Stimulated activated naive CD4-positive, alpha-beta T cell (primary cell): ENCODE results near the gene VSX1.

Experiments used
- DNase-seq, 6 experiments: peaks; one replicate each; lab custom pipeline; 2025; lab: John Stamatoyannopoulos, UW

VSX1 gene

DNA sequence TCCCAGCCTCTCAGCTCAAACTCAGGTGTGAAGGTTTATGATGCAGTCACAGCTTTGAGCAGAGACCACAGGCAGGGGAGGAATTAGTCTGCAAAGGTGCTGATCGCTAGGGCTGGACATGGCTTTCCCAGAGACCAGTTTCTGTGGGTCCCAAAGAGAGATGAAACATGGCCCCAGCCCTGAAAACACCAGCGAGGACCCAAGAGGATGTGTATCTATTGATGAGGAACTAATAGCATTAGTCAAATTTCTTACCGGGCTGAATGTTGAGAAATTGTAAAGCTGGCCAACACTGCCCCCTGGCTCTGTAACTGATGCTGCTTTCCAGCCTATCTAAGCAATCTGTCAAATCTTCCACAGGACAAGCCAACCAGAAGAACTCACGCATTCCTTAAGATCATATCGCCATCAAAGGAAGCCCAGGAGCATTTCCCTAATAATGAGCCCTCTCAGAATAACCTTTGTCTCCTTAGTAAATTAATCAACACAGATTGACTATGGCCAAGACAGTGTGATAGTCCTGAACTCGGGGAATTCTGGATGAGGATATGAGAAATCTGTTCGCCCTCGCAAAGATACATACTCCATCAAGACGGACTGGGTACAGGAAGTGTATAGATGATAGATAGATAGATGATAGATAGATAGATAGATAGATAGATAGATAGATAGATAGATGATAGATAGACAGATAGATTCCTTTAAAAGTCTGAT is 16.2 kb downstream of the VSX1 start:
- DNase-seq = peak; percentile 35 to 76 (median 52)

DNA sequence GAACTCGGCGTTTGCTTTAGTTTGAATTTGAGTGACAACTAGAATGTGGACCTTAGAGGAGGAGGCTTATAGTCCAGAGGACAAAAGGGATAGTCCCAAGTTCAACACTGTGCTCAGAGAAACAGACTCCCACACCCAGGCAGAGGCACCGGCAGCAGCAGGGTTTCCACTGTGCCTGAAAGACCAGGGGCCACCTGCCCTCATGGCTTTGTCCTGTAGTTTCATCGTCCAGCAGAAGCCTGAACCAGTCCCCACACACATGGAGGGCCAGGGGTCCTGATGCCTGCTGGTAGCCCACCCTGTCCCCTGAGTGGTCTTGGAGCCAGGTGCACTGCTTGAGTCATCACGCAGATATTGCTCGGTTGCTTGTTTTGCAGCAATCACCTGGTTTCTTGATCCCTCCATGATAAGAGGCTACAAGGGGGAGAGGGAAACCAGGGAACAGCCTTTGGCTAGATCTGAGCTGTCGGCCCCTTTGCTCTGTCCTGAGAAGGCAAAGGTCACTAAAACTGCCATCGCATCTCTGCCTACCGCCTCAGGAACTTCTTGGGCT is 16.8 kb downstream of the VSX1 start:
- DNase-seq = no peak

DNA sequence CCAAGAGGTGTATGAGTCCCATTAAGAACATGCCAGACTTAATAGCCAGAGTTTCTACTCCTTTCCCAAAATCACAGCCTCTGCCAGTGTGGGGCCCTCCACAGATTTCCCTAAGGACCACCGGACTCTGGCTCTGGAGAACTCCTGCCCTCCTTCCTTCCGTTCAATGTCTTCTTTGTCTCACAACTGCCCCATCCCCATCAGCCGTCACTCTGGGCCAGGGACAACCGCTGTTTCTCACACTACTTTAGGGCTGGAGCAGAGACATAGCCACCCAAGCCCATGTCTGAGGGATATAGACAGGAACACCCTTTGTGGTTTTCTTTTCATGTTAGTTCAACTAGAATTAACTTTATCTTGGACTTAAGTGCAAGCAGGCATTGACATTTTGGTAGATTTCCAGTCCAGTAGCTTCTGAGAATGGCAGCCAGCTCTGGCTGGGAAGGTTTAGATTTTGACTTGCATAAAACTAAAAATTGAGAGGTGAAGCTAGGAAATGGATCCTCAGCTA is 17.3 kb downstream of the VSX1 start:
- DNase-seq = no peak

DNA sequence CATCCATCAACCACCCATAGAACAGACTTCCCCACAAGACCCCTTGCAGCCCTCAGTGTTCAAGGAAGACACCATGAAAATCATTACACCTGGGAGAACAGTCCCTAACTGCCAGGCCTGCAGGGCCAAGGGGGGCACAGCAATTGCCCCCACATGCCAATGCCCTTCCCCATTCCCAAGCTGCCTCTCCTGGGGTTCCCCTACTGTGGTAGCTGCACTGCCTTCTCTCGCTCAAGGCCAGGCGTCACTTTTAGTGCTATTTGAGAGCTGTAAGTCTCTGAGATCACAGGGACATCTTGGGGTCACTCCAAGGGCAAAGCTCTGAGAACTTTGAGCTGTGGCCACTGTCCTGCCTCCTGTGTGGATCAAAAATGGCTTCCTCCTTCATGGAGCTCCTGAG is 18.0 kb downstream of the VSX1 start:
- DNase-seq = no peak

DNA sequence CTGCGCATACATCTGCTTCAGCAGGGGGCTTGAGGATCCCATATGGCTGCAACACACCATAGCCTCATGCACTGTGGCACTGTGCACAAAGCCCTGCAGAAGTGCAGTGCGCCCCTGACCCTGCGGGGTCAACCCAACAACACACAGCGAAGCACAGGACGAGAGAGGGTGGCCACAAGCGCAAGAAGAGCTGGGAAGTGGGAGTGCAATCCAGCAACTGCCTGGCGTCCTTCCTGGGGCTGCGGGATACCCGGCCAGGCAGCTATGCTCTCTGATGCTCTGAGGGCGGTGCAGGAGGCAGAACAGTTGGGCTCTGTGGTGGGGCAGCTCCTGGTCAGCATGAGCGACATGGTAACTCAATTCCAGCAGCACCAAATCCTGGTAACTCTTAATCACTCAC is 18.4 kb downstream of the VSX1 start:
- no peak for DNase-seq

DNA sequence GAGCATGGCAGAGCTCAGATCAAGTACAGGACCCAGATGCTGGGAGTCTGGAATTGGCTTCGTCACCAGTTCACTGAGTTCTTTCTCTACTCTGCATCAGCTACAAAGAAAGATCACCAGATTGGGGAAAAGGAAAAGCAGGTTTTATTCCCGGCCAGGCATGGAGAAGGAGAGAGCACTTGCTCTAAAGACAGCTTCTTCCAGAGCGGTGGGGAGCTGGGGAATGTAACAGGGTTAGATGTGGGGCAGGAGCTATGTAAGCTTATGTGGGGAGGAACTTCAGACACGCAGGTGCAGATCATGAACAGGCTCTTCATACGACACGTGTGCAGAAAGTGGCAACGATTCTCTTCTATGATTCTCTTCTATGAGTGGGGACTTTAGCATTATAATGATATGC is 19.1 kb downstream of the VSX1 start:
- no peak for DNase-seq

DNA sequence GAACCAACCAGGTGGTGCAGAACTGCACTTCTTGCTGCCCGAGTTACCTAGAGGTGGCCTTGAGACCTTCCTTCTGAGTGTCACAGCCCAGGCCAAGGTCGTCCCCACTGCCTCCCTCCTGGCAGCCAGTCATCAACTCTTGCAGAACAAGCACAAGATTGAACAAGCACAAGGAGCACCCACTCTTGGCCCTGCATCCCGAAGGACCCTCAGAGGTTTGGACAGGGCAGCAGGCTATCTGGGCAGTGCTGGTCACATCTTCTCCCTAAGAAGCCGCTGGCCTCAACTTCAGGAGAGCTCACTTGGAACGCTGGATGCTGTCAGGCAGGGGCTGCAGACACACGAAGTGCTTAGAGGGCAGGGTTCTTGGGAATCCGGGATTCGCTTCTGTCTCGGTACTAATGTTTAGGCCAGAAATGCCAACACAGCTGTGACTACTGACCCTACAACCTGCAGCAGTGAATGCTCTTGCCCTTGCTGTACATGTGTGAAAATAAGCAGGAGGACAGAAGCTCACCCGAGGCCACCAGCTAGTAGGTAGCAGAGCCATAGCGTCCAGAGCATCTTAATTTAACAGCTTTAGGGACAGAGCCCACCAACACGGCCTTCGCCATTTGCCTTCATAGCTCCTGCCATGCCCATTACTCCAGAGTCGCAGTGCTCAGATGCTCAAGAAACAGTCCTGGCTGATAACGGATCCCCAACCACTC is 20.0 kb downstream of the VSX1 start:
- no peak for DNase-seq

DNA sequence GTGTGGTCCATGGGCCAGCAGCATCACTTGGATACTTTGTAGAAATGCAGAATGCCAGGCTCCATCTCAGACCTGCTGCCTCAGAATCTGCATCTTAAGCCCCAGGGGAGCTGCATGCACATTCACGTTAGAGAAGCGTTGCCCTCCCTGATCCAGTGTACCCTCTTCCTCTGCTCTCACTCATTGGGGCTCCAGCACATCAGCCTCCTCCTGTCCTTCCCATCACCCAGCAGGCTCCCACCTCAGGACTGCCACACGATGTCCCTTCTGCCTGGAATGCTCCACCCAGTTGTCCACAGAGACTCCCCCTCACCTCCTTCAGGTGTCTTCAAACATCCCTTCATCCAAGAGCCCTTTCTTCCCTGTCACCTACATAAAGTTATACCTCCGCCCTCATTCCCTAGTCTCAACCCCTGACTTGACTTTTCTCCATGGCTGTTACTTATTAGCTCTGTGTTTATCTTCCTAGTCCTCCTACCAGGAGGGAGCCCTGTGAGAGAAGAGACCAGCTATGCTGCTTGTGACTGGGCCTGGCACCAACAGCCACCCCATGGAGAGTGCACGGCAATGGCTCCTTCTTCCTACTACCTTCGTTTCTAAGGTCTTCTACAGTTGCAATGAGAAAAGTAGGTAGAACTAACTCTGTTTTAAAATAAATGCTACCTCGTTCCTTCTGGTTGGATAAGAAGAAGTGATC is 20.7 kb downstream of the VSX1 start:
- no peak for DNase-seq

DNA sequence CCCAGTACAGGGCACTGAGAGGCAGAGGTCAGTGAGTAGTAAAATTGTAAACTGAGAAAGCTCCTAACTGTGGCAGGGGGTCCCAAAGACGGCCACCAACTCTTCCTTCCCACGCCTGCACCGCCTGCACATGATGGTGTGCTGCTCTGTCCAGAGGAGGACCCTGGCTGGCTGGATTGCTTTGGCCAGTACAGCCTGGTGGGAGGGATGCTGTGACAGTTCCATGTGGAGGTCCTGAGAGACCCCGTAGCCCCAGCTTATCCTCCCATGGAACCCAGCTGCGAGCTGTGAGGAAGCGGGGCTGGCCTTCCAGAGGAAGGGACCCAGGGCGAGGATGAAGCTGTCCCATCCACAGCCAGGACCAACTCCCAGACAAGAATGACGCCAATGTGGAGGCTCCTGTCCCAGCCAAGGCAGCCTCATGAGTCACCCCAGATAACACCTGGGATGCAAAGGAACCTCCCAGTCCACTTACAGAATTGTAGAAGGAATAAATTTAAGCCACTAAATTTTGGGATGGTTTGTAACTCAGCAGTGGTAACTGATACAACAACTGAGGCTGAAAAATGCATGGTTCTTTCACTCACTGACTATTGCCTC is 22.0 kb downstream of the VSX1 start:
- no peak for DNase-seq

DNA sequence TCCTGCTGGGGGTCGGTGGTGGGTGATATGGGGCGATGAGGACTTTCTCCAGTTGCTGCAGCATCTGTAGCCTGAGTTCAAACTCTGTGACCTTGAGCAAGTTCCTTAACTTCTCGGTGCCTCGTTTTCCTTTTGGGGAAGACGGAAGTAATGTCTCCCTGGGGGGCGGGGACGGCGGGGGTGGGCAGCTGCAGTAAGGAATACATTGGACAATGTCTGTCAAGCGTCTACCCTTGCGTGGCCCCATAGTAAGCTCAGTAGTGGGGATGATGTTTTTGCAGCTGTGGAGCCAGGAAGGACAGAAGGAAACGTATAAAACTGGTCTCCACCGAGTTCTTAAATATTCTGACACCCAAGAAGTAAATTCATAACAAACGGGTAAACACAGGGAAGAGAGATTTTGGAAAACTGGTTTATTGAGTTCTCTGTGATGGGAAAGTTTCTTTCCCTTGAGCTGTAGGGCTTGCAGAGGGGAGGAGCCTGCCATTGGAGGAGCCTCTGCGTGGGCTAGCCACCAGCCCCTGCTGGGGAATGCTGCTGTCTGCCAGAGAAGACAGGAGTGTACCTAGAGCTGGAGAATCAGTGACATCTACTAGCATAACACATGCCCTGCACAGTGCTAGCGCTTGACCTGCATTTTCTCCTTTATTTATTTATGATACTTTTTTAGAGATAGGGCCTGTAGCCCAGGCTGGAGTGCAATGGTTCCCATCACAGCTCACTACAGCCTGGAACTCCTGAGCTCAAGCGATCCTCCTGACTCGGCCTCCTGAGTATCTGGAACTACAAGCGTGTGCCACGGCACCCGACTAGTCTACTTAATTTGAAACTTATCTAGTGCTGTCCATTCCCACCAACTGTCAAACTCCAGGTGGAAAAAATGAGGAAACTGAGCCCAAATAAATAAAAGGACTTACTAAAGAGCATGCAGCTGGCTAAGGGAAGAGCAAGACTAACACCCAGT is 22.8 kb downstream of the VSX1 start:
- peak in 3 of 6 experiments; percentile 11 to 45 (median 15) for DNase-seq

DNA sequence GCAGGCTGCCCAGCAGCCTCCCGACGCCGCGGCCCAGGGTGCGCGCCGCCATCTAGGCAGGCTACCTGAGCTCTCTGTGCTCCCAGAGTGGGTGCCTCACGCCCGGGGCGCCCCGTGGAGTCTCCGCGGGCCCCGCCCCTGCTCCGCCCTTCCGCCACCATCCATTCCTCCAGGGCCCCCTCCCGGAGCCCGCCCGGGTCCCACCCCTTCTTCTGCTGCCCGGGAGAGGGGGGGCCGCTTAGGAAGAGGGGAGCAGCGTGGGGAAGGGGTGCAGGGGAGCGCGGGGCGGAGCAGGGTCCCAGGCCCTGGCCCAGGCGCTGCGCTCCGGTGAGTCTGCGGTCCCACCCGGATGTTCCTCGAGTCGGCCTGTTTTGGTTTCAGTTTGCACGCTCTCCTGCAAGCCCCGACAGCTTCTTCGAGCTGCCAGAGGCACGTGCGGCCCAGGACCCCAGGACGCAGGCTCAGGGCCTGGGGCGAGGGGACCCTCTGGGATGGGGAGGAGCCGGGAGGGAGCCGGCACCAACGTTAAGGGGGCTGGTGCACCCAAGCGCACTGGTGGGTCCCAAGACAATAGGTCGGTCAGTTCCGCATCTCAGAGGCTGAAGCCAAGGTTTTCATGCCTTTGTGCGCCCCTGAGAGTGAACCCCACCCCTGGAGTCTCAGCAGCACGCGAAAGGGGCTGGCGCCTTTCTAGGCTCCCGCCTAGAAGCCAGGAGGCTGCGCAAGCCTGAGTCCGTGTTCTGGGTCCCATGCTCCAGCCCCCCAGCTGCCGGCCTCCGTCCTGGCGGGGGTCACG is 23.7 kb downstream of the VSX1 start, which contains the start of gene ACSS1:
Gene ACSS1, minus strand, starts transcription at position 89 of the 796 bp plus-strand sequence. Its CDS starts 37 bp downstream, at position 52.
- DNase-seq = peak; percentile 65 to 91 (median 73)

DNA sequence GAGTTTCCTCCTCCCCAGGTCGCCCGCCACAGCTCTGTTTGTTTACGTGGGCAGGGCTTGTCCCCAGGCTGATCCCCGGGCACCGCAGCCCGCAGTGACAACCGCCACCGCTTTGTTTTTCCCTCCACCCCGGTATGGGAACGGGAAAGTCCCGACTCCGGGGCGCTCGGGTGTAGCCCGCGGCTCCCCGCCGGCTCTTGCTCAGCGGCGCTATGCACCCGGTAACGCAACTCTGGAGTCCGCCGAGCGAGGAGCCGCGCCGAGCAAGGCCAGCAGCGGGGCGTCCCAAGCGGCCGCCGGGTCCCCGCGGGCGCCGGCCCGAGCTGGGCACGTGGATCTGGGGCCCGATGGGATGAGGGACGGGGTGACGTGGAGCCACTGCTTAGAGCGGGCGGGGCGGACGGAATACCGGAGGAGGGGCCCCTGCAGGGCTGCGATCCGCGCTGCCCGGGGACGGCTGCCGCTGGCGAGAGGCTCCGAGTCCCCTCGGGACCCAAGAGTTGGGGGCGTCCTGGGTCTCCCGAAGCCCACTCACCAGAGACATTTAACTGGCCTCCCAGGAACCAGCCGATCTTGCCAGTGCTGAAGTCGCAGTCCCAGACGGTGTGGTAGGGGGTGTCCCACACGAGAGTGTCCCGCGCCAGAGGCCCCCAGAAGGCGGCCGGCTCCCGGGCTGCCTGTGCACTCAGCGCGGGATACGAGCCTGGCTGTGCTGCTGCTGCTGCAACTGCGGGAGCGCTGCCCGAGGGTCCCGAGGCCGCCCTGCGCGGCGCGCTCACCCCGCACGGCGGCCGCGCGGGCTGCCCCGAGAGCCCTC is 24.5 kb downstream of the VSX1 start:
- peak; percentile 60 to 83 (median 74) for DNase-seq

DNA sequence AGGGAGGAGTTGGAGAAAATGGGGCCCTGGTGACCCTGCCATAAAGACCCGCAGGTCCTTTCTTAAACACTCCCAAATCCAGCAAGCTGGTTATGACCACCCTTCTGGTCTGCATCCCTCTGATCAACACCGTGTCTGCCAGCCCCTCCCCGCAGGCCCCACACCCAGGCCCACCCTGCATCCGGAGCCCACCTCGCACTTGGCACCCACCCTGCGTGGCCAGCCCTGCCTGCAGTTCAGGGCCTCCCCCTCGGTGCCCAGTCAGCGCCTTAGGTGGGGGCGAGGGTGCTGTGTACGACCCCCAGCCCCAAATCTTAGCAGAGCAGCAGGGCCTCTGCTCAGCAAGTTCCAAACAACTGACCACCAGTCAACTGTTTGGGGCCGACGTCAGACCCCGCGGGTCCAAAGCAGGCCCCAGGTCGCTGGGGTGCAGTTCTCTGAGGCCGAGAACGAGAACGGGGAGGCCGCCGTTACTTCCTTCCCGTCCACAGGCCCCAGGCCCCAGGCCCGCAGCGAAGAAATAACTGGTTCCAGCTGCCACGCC is 25.2 kb downstream of the VSX1 start:
- no peak for DNase-seq

DNA sequence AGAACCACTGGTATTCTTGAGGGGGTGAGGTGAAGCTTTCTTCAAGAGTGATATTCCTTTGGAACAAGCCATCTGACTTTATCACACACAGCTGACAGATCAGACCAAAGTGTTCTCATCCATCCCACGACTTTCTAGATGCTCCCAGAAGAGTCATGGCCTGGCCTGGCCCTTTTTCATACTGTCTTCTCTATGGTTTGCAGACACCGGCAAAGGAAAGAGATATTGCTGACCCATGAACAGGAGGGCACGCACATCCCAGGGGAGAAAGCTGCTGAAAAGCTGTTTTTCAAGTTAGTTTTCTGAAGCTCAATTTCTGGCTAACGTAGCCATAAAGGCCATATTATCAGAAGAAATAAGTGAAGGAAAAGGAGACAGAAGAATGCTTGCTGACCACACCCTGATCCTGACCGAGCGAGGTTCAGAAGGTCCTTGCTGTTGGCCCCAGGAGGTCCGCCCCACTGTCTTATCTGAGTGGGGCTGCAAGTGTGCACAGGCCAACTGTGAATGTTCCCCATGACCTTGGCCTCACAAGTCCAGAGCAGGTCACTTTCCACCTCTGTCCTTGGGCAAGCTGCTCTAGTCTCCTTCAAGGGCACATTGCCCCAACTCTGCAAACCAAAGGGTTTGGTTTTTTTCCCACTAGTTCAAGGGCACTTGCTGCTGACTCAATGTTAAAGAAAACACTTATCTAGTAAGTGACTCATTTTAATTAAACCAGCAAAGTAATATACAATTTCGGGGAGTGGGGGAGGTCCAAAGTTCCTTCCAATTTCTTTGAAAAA is 26.0 kb downstream of the VSX1 start:
- DNase-seq = no peak

DNA sequence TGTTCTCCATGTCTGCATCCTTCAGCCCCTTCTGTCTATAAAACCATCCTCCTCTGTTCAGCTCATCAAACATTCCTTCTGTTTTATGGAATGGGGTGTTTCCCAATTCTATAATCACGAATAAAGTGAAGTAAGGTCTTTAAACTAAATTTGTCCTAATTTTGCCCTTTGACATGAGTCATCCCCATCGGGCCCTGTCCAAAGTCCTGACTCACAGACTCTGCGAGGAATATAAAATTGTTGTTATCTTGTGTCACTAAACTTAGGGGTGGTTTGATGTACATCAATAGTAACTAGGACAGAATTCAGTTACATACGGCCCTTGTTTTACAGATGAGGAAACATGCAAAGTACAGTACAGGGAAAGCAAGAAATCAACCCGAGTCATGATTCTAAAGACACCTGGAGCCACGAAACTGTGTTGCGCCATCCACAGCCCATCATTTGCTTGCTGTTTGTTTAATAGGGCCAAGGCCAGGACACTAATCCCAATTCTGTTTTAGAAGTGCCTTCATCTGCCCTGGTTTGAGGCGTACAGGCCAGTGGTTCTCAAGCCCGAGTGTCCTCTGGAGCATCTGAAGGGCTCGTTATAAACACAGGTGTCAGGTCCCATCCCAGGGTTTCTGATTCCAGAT is 26.8 kb downstream of the VSX1 start:
- DNase-seq = no peak

DNA sequence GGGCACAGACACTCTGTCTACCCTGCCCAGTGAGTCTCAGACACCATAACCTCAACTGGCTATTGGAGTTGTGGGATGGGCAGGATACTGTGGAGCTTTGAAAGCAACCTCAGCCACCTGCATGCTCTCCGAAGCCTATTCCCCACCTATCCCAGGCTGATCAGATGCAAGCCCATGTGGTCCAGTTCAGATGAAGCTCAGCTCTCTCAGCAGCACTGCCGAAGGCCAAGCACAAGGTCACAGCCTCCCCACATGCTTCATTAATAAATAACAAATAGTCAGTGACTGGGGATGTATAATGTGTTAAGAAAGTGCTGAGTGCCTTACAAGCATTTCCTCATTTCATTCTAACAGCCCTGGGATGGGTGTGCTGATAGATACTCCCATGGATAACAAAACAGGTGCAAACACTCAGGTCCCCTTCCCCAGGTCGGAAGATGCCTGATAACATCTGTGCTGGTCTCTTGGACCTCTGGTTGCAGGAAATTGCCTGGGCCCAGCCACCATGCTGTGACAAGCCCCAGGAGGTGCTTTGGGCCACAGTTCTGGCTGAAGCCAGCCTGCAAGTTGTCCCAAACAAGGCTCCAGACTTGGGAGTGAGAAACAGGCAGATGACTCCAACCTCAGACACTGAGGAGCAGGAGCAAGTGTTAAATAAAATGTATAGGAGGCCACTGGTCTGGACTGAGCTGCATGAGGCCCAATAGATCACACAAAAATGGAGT is 27.7 kb downstream of the VSX1 start:
- DNase-seq = no peak
